Choroid plexus epithelial cell (primary cell): Measurements from ENCODE around the gene CYTH1.
A peak's percentile ranks its signal among the peaks of the same experiment; 100 is the strongest.

ENCODE experiments used
- DNase-seq: peaks from one replicate; pipeline ENCODE4 v3.0.0-alpha.2; 2010; ENCODE audit warnings: low read depth
- H3K4me3 ChIP-seq: 2 replicates; pipeline ENCODE4 v1.5.1; 2011; ENCODE audit warnings: low read depth, mild to moderate bottlenecking, control low read depth, low read length, moderate library complexity
- TF ChIP-seq, protein P1 (sequence below): conservative IDR thresholded peaks from 2 replicates; pipeline ENCODE4 v1.5.1; 2011; ENCODE audit warnings: low read depth, mild to moderate bottlenecking, control low read depth, inconsistent platforms, low read length, moderate library complexity

CYTH1 gene

DNA sequence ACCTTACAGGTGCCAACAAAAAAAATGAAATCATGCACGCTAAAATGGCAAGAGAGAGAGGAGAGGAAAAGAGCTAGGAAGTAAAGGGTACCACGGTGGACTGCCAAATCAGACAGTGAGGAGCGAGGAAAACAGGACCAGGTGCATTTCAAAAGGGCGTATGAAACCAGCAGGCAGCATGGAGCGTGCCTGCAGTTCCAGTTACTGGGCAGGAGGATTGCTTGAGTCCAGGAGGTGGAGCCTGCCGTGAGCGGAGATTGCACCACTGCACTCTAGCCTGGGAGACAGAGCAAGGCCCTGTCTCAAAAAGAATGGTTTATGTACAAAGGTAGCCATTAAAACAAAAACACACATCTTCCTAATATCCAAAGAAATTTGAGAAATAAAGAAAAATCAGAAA lies 42.2 kb upstream of the CYTH1 start:
- DNase-seq = no peak
- TF ChIP-seq, protein P1, sequence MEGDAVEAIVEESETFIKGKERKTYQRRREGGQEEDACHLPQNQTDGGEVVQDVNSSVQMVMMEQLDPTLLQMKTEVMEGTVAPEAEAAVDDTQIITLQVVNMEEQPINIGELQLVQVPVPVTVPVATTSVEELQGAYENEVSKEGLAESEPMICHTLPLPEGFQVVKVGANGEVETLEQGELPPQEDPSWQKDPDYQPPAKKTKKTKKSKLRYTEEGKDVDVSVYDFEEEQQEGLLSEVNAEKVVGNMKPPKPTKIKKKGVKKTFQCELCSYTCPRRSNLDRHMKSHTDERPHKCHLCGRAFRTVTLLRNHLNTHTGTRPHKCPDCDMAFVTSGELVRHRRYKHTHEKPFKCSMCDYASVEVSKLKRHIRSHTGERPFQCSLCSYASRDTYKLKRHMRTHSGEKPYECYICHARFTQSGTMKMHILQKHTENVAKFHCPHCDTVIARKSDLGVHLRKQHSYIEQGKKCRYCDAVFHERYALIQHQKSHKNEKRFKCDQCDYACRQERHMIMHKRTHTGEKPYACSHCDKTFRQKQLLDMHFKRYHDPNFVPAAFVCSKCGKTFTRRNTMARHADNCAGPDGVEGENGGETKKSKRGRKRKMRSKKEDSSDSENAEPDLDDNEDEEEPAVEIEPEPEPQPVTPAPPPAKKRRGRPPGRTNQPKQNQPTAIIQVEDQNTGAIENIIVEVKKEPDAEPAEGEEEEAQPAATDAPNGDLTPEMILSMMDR = no peak
- no peak overlapping the region for H3K4me3 ChIP-seq

DNA sequence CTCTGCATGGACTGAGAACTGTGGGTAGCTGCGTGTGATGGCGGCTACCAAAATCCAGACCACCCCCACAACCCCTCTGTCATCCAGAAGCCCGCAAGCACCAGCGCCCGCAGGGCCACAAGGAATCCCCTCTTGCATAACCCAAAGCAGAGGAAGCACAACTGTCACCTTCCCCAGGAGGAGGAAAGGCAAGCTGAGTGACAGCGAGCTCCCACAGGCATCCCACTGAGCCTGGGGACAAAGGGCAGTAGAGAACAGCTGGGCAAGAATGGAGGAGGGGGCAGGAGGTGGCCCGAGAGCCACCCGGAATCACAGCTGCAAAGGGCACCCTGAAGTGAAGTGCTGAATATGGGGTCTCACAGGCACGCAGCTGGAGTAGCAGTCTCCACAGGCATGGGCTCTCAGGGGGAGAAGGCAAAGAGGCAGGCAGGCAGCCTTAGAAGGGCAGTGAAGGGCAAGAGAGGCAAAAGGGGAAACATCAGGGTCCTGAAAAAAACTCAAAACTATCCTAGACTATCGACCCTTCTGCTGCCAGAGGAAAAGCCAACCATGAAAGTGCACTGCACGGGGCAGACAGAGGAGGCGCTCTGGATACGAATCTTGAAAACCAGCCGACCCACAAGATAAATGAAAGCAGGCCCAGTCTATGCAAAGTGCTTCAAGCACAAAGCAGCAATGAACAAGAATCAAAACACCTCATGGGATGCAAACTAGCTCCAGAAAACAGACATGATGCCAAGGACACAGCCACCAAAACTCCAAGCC lies 41.4 kb upstream of the CYTH1 start:
- no peak for DNase-seq

DNA sequence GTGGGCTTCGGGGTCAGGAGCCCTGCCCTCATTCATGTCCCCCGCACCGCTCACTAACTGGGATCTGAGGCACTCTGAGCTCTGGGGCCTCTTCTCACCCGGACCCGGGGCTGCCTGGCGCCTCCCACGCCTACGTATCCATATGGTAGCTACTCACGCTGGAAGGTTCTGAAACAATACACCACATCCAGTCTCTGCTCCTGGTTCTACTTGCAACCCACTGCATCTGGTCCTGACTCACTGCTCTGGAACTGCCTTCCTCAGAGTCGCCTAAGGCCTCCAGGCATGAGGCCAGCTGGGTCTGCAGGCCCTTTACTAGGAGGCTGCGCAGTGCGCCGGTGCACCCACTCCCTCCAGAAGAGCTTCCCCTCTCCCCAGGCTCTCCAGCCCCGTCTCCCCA lies 40.5 kb upstream of the CYTH1 start:
- peak; percentile 96 for DNase-seq
- H3K4me3 ChIP-seq = no peak overlapping the region
- TF ChIP-seq, protein P1 = no peak

More for the DNA sequence above, 41.4 kb upstream of the CYTH1 start:
- TF ChIP-seq, protein P1 = peak; percentile 32
- no peak overlapping the region for H3K4me3 ChIP-seq

DNA sequence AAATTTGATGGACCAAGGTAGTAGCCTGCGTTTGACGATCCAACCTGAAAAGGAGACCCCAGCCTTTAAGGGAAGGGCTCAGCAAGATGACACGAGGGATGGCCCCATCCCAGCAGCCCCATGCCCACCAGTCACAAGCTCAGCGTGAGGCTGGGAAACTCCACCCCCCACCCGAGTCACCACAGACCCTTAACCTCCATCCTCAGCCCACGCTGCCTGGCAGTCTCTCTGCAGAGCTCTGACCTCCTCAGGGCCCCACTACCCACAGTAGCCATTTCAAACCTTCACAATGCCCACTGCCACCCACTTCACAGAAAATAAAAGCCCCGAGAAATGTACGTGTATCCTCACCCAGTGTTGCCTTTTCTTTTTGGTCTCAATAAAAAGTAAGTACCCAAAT lies 39.9 kb upstream of the CYTH1 start:
- H3K4me3 ChIP-seq = no peak overlapping the region
- DNase-seq = peak; percentile 31
- TF ChIP-seq, protein P1 = no peak

DNA sequence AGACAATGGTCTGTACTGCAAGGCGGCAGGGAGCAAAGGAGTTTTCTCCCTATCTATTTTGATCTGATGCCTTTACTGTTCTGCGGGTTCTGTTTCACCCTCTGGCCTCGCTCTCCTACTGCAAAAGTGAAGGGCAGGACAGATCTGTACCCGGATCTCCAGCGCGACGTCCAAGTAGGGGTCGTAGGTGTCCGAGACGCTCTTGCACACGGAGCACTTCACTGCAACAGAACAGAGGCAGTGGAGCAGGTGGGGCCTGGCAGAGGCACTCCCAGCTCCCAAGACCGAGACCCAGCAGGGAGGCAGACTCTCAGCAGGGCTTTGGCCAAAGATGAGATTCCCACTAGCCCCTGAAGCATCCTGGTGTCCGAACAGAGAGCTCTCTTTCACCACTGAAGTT lies 38.8 kb upstream of the CYTH1 start:
- DNase-seq = no peak
- TF ChIP-seq, protein P1 = no peak
- no peak overlapping the region for H3K4me3 ChIP-seq

DNA sequence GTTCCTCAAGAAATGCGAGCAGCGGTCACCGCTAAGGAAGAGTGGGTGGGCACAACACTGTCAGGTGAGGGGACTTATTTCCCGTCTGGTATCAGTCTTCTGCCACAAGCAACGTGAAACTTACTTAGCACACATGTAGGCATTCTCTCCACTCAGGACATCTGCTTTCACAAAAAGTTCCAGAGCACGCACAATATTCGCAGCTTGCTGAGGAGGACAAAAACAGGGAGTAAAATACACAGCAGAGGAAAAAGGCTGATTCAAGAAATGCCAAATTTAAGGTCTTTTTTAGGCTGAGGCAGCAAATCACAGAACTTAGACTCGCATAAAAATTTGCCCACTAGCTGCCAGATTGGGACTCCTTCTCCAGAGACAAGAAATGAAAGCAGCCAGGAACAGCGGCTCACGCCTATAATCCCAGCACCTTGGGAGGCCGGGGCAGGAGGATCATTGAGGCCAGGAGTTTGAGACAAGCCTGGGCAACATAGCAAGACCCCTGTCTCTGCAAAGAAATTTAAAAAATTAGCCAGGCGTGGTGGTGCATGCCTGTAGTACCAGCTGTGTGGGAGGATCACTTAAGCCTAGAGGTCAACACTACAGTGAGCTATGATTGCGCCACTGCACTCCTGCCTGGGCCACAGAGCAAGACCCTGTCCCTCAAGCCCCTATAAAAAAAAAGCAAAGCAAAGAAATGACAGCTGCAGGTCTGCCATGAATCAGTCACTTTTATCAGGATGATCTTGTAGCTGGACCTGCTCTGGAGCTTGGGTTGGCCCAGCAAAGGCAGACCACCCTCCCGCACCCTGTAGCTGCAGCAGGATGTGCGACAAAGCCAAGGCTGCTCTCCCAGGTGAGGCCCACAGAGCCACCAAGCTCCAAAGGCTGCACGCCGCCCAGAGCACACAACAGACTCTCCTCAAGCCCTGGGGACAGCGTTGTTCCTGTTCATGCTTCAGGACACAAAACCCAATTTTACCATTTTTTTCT lies 38.0 kb upstream of the CYTH1 start:
- no peak overlapping the region for H3K4me3 ChIP-seq
- TF ChIP-seq, protein P1 = no peak
- DNase-seq = no peak
